Adrenal gland (tissue), 5 donors: ENCODE data around the gene MARCHF4.

Source experiments
- POLR2A ChIP-seq, 2 donors: fragments of 450-650 bp; IDR thresholded peaks; one replicate each; pipeline ENCODE4 v1.6.1; 2017; ENCODE audit warnings: antibody characterized with exemption in 2 of 2, mild to moderate bottlenecking in 2 of 2, moderate library complexity in 1 of 2
- TF ChIP-seq, protein P1 (sequence below), 6 experiments: fragments of 450-650 bp in 4 of 6; fragments of 200-600 bp in 2 of 6; sonication (generic) in 1 of 6; IDR thresholded peaks; 1 replicate in 5 of 6; 2 replicates in 1 of 6; pipeline versions ENCODE4 v1.5.1 to v1.8.0; 2016 to 2021; ENCODE audit warnings: antibody characterized with exemption in 6 of 6, mild to moderate bottlenecking in 2 of 6, moderate library complexity in 1 of 6
- donor health status: DM: no; HTN: no; CAD: no.

DNA sequence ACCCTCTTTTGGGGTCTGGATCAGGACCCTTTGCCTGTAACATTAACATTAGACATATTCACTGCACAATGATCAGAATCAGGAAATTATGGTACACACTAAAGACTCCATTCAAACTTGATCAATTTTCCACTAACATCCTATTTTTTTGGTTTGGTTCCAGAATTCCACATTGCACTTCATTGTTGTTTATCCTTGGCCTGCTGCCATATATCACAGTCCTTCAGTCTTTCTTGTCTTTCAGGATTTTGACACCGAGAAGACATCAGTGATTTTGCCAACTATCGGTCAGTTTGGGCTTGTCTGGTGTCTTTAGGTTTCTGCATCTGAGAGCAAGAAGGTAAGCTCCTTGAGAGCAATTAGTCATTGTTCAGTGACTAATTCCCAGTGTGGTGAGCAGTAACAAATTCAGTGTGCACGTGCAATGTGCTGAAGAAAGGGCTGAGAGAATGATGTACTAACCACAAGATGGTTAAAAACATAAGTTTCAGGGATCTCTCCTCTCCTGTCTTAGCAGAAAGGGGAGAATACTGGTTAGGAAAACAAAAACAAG, 23.5 kb downstream of the MARCHF4 start:
- TF ChIP-seq POLR2A (IDR thresholded peaks at IDR 0.05): no peak
- TF ChIP-seq, protein P1, sequence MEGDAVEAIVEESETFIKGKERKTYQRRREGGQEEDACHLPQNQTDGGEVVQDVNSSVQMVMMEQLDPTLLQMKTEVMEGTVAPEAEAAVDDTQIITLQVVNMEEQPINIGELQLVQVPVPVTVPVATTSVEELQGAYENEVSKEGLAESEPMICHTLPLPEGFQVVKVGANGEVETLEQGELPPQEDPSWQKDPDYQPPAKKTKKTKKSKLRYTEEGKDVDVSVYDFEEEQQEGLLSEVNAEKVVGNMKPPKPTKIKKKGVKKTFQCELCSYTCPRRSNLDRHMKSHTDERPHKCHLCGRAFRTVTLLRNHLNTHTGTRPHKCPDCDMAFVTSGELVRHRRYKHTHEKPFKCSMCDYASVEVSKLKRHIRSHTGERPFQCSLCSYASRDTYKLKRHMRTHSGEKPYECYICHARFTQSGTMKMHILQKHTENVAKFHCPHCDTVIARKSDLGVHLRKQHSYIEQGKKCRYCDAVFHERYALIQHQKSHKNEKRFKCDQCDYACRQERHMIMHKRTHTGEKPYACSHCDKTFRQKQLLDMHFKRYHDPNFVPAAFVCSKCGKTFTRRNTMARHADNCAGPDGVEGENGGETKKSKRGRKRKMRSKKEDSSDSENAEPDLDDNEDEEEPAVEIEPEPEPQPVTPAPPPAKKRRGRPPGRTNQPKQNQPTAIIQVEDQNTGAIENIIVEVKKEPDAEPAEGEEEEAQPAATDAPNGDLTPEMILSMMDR (IDR thresholded peaks at IDR 0.05): no peak
